Keratinocyte (primary cell): ENCODE data around the gene CCDC3. TPM values are rescaled to one million over a fixed set of nuclear protein-coding genes. Genes with fewer than 3 reads are reported as not detected.

ENCODE experiments used
- DNase-seq: peaks from one replicate; pipeline ENCODE4 v3.0.0-alpha.2; 2011; ENCODE audit warnings: low read depth, missing footprints, low spot score
- FAIRE-seq: peaks from 2 replicates; lab custom pipeline; 2011; peaks lifted over from hg19 to GRCh38; lab: Jason Lieb, UNC
- H2AFZ ChIP-seq: 2 replicates; pipeline ENCODE4 v1.6.0; 2012; ENCODE audit warnings: low read length, control low read depth, inconsistent platforms; ENCODE audit not compliant: control insufficient read depth
- H3K27ac ChIP-seq: 2 replicates; pipeline ENCODE4 v1.5.1; 2011; ENCODE audit warnings: low read length; ENCODE audit not compliant: control insufficient read depth, insufficient read depth
- H3K27me3 ChIP-seq: 3 replicates; pipeline ENCODE4 v1.6.0; 2011; ENCODE audit warnings: low read length; ENCODE audit not compliant: control insufficient read depth, insufficient read depth; ENCODE audit errors: extremely low read depth
- H3K36me3 ChIP-seq, 2 experiments: 2 replicates in 1 of 2; 3 replicates in 1 of 2; pipeline ENCODE4 v1.5.1; 2011; ENCODE audit warnings: low read length in 2 of 2, mild to moderate bottlenecking in 1 of 2; ENCODE audit not compliant: control insufficient read depth in 2 of 2, insufficient read depth in 2 of 2; ENCODE audit errors: extremely low read depth in 1 of 2
- H3K4me1 ChIP-seq: 3 replicates; pipeline ENCODE4 v1.5.1; 2011; ENCODE audit warnings: low read length; ENCODE audit not compliant: control insufficient read depth, insufficient read depth; ENCODE audit errors: extremely low read depth
- H3K4me2 ChIP-seq: 3 replicates; pipeline ENCODE4 v1.6.0; 2011; ENCODE audit warnings: low read depth, low read length; ENCODE audit not compliant: control insufficient read depth, insufficient read depth; ENCODE audit errors: extremely low read depth
- H3K4me3 ChIP-seq, 3 experiments: fragments of 200-600 bp in 1 of 3; sonication (generic) in 1 of 3; 2 replicates in 2 of 3; 3 replicates in 1 of 3; pipeline ENCODE4 v1.5.1; 2011 to 2016; ENCODE audit warnings: low read length in 3 of 3, mild to moderate bottlenecking in 3 of 3, control low read depth in 2 of 3, inconsistent platforms in 1 of 3, low read depth in 1 of 3, mixed read lengths in 1 of 3, mixed run types in 1 of 3, moderate library complexity in 1 of 3; ENCODE audit not compliant: control insufficient read depth in 2 of 3, insufficient read depth in 2 of 3; ENCODE audit errors: extremely low read depth in 1 of 3
- H3K79me2 ChIP-seq: 2 replicates; pipeline ENCODE4 v1.6.0; 2012; ENCODE audit warnings: low read length; ENCODE audit not compliant: control insufficient read depth, insufficient read depth
- H3K9ac ChIP-seq: 3 replicates; pipeline ENCODE4 v1.6.0; 2011; ENCODE audit warnings: low read length; ENCODE audit not compliant: control insufficient read depth, insufficient read depth; ENCODE audit errors: extremely low read depth
- H3K9me1 ChIP-seq: 3 replicates; pipeline ENCODE4 v1.6.0; 2011; ENCODE audit warnings: low read length; ENCODE audit not compliant: control insufficient read depth, insufficient read depth; ENCODE audit errors: extremely low read depth
- H3K9me3 ChIP-seq: 2 replicates; pipeline ENCODE4 v1.5.1; 2012; ENCODE audit warnings: low read depth, low read length; ENCODE audit not compliant: control insufficient read depth
- H4K20me1 ChIP-seq: 3 replicates; pipeline ENCODE4 v1.6.0; 2011; ENCODE audit warnings: low read length; ENCODE audit not compliant: control insufficient read depth, insufficient read depth; ENCODE audit errors: extremely low read depth
- EZH2 ChIP-seq: IDR thresholded peaks from one replicate; pipeline ENCODE4 v1.6.1; 2012; ENCODE audit warnings: inconsistent platforms, mild to moderate bottlenecking, low read length, moderate library complexity
- dilution Hi-C: fragments of 300-500 bp; cut with MboI; formaldehyde crosslinking; loops from one replicate; pipeline ENCODE4 v1.7.0; 2020; ENCODE audit warnings: low sequenced_read_pairs; ENCODE audit not compliant: extremely low pct_ligation_motif_present
- polyA plus RNA-seq, 5 experiments: library from polyadenylated mRNA; depleted of rRNA in 3 of 5; stranded (reverse) in 3 of 5; stranded (forward) in 1 of 5; unstranded in 1 of 5; fragments of >200 nt; gene quantifications; 1 replicate in 1 of 5; 2 replicates in 3 of 5; 3 replicates in 1 of 5; pipeline versions ENCODE4 v1.2.1 to v1.2.3, GENCODE V29; 2011 to 2012; ENCODE audit warnings: missing spikeins in 2 of 5, low read depth in 1 of 5, low replicate concordance in 1 of 5
- small RNA-seq, 3 experiments: library from RNA; depleted of rRNA; stranded (forward); fragments of <200 nt; gene quantifications; one replicate each; pipeline ENCODE3, GENCODE V24; 2012; ENCODE audit warnings: low read depth in 3 of 3, low replicate concordance in 1 of 3; ENCODE audit not compliant: insufficient read length in 3 of 3
- TF ChIP-seq, protein P1 (sequence below), 3 experiments: IDR thresholded peaks in 1 of 3; conservative IDR thresholded peaks in 1 of 3; optimal IDR thresholded peaks in 1 of 3; 2 replicates in 2 of 3; 3 replicates in 1 of 3; pipeline versions ENCODE3 to v1.5.1; 2011; ENCODE audit warnings: low read length in 3 of 3, mild to moderate bottlenecking in 3 of 3, moderate library complexity in 2 of 3, control low read depth in 1 of 3, inconsistent platforms in 1 of 3; ENCODE audit not compliant: insufficient read depth in 2 of 3; ENCODE audit errors: extremely low read depth in 1 of 3

CCDC3 gene
- polyA plus RNA-seq, 1 donor (not counting 4 experiments of a cell fraction or from before 2014, with no cell fraction given), result 0.39 TPM

DNA sequence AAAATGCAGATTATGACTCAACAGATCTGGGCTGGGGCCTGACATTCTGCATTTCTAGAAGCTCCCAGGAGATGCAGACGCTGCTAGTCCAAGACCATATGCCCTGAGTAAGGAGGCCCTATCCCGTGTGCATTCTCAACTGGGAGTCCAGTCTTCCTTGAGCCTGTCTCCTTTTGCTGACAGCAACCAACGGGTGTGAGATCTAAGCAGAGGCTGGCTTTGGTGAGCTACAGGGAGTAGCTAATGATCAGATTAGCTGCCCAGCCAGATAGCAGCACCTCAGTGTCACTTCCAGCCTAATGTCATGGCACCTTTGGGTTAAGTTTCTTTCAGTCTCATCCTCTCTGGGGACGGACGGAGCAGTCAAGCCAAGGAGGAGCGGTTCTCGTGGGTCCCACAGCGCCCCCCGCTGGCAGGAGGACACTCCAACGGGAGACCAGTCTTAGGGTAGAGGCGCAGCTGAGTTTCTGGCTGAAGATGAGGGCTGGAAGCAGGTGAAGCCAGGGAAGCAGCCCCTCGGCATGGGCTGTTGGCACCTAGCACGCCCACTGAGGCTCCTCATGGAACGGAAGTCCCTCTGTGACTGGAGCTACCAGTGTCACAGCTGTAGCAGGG lies 154.0 kb downstream of the CCDC3 start:
- Histone ChIP-seq H3K27ac (no peak overlapping the region), H4K20me1 (no peaks in the 10 kb centered on the region), H3K9me1 (no peaks in the 10 kb centered on the region), H3K79me2 (no peaks in the 10 kb centered on the region), H3K4me1 (peaks cover 31% of the 10 kb centered on the region), H3K4me2 (no peak overlapping the region), H2AFZ (no peak overlapping the region), H3K9ac (no peak overlapping the region), H3K9me3 (no peaks in the 10 kb centered on the region), H3K4me3 (no peak overlapping the region), H3K36me3 (no peaks in the 10 kb centered on the region), H3K27me3 (no peaks in the 10 kb centered on the region)
- no peak for FAIRE-seq
- TF ChIP-seq EZH2, result no peak
- TF ChIP-seq, protein P1, sequence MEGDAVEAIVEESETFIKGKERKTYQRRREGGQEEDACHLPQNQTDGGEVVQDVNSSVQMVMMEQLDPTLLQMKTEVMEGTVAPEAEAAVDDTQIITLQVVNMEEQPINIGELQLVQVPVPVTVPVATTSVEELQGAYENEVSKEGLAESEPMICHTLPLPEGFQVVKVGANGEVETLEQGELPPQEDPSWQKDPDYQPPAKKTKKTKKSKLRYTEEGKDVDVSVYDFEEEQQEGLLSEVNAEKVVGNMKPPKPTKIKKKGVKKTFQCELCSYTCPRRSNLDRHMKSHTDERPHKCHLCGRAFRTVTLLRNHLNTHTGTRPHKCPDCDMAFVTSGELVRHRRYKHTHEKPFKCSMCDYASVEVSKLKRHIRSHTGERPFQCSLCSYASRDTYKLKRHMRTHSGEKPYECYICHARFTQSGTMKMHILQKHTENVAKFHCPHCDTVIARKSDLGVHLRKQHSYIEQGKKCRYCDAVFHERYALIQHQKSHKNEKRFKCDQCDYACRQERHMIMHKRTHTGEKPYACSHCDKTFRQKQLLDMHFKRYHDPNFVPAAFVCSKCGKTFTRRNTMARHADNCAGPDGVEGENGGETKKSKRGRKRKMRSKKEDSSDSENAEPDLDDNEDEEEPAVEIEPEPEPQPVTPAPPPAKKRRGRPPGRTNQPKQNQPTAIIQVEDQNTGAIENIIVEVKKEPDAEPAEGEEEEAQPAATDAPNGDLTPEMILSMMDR (optimal IDR thresholded peaks at IDR 0.05 in 1 of 3, IDR thresholded peaks at IDR 0.05 in 1 of 3, conservative IDR thresholded peaks at IDR 0.05 in 1 of 3; ENCODE audit: extremely low read depth in 1 of 3, insufficient read depth in 2 of 3, low read length in 3 of 3), result peak in 2 of 3 experiments; percentile 46 to 51
- no peak for DNase-seq
- dilution Hi-C loops, result no loop called here

- Histone ChIP-seq H3K9ac (no peak overlapping the region), H3K27me3 (no peaks in the 10 kb centered on the region), H3K27ac (no peak overlapping the region), H3K9me3 (no peaks in the 10 kb centered on the region), H3K4me2 (no peak overlapping the region), H3K9me1 (no peaks in the 10 kb centered on the region), H3K79me2 (no peaks in the 10 kb centered on the region), H3K4me3 (no peak overlapping the region), H3K36me3 (no peaks in the 10 kb centered on the region), H2AFZ (no peak overlapping the region), H4K20me1 (no peaks in the 10 kb centered on the region), H3K4me1 (peaks cover 31% of the 10 kb centered on the region)
- no peak for FAIRE-seq
- TF ChIP-seq, protein P1 (optimal IDR thresholded peaks at IDR 0.05 in 1 of 3, IDR thresholded peaks at IDR 0.05 in 1 of 3, conservative IDR thresholded peaks at IDR 0.05 in 1 of 3; ENCODE audit: extremely low read depth in 1 of 3, insufficient read depth in 2 of 3, low read length in 3 of 3), result no peak
- no peak for TF ChIP-seq EZH2
- dilution Hi-C loops, result no loop called here
- DNase-seq, result no peak
These were observed 154.8 kb downstream of the CCDC3 start for GRCh38 chr10:12846718-12847117.

Small RNA genes within 50 kb of the gene (small RNA-seq; reads per million reads assigned to genes)
- 0 reads per million in 3 experiments for gene RNA5SP300

Other genes with a start within 250 kb of the CCDC3 start
- gene OPTN, start 98.5 kb upstream of the CCDC3 start, polyA plus RNA-seq, result 69.4 to 92.3 TPM (median 71.9 TPM) in 3 replicates
- 0.75 to 6.4 TPM (median 6.2 TPM) in 3 replicates for gene MCM10, start 159.8 kb upstream of the CCDC3 start, polyA plus RNA-seq
- gene UCMA, start 232.7 kb upstream of the CCDC3 start, polyA plus RNA-seq, result not detected in 3 replicates